ENCODE results near the gene LRMDA.

DNA sequence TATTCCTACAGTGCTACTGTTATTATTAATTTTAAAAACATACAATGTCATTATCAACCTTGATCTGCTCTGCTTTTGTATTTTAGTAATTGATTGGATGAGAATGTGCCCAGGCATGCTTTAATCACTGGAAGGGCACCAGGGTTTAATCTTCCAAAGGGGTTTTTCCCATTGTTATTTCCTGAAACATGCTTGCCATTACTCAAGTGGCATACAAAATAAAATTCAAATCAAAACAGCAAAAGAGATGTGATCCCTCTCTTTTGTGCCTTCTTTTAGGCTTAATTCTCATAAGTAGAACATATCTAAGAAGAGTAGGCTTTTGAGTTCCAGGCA lies 963.3 kb downstream of the LRMDA start:
- TF ChIP-seq, protein P1, sequence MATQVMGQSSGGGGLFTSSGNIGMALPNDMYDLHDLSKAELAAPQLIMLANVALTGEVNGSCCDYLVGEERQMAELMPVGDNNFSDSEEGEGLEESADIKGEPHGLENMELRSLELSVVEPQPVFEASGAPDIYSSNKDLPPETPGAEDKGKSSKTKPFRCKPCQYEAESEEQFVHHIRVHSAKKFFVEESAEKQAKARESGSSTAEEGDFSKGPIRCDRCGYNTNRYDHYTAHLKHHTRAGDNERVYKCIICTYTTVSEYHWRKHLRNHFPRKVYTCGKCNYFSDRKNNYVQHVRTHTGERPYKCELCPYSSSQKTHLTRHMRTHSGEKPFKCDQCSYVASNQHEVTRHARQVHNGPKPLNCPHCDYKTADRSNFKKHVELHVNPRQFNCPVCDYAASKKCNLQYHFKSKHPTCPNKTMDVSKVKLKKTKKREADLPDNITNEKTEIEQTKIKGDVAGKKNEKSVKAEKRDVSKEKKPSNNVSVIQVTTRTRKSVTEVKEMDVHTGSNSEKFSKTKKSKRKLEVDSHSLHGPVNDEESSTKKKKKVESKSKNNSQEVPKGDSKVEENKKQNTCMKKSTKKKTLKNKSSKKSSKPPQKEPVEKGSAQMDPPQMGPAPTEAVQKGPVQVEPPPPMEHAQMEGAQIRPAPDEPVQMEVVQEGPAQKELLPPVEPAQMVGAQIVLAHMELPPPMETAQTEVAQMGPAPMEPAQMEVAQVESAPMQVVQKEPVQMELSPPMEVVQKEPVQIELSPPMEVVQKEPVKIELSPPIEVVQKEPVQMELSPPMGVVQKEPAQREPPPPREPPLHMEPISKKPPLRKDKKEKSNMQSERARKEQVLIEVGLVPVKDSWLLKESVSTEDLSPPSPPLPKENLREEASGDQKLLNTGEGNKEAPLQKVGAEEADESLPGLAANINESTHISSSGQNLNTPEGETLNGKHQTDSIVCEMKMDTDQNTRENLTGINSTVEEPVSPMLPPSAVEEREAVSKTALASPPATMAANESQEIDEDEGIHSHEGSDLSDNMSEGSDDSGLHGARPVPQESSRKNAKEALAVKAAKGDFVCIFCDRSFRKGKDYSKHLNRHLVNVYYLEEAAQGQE (IDR thresholded peaks at IDR 0.05; ENCODE audit: low read depth): no peak
- TF ChIP-seq, protein P2, sequence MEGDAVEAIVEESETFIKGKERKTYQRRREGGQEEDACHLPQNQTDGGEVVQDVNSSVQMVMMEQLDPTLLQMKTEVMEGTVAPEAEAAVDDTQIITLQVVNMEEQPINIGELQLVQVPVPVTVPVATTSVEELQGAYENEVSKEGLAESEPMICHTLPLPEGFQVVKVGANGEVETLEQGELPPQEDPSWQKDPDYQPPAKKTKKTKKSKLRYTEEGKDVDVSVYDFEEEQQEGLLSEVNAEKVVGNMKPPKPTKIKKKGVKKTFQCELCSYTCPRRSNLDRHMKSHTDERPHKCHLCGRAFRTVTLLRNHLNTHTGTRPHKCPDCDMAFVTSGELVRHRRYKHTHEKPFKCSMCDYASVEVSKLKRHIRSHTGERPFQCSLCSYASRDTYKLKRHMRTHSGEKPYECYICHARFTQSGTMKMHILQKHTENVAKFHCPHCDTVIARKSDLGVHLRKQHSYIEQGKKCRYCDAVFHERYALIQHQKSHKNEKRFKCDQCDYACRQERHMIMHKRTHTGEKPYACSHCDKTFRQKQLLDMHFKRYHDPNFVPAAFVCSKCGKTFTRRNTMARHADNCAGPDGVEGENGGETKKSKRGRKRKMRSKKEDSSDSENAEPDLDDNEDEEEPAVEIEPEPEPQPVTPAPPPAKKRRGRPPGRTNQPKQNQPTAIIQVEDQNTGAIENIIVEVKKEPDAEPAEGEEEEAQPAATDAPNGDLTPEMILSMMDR (IDR thresholded peaks at IDR 0.05 in 2 of 3, conservative IDR thresholded peaks at IDR 0.05 in 1 of 3; ENCODE audit: borderline replicate concordance in 1 of 3, insufficient read depth in 1 of 3, low read depth in 2 of 3, low read length in 2 of 3): no peak
- no peak for TF ChIP-seq POLR2A (IDR thresholded peaks at IDR 0.05; ENCODE audit: borderline replicate concordance, extremely low read depth, insufficient read depth, insufficient read length)
- TF ChIP-seq SIN3A (IDR thresholded peaks at IDR 0.05; ENCODE audit: low read depth): no peak
- TF ChIP-seq POLR2AphosphoS5 (IDR thresholded peaks at IDR 0.05; ENCODE audit: low read depth, low read length): no peak
- no peak for TF ChIP-seq EZH2 (IDR thresholded peaks at IDR 0.05)
- no peak for TF ChIP-seq SRF (IDR thresholded peaks at IDR 0.05; ENCODE audit: low read depth)
- no peak for TF ChIP-seq YY1 (IDR thresholded peaks at IDR 0.05; ENCODE audit: extremely low read depth, insufficient replicate concordance, low read depth, low read length)
- TF ChIP-seq EGR1 (IDR thresholded peaks at IDR 0.05; ENCODE audit: low read depth): no peak
- TF ChIP-seq EZH2phosphoT487 (IDR thresholded peaks at IDR 0.05; ENCODE audit: borderline replicate concordance): no peak
- no peak for TF ChIP-seq JUND (IDR thresholded peaks at IDR 0.05)

All from HCT116 (cell line).